HepG2 (cell line): Measurements from ENCODE around the gene PXYLP1.

Experiments
- CBX5 ChIP-seq: sonication (generic); formaldehyde crosslinking; IDR thresholded peaks from 2 replicates; pipeline ENCODE4 v1.4.0; 2020; ENCODE audit warnings: missing genetic modification reagents, borderline replicate concordance
- CHD4 ChIP-seq: fragments of 200-600 bp; sonication (generic); IDR thresholded peaks from 2 replicates; pipeline ENCODE4 v1.7.0; 2017; ENCODE audit warnings: mild to moderate bottlenecking, low read length, borderline replicate concordance
- POLR2AphosphoS5 ChIP-seq: IDR thresholded peaks from 2 replicates; pipeline ENCODE4 v1.6.1; 2012; ENCODE audit warnings: low read depth, low read length
- PRDM10 ChIP-seq: sonication (generic); formaldehyde crosslinking; IDR thresholded peaks from 2 replicates; pipeline ENCODE4 v1.4.0; 2020; ENCODE audit warnings: low read depth, missing genetic modification reagents
- SETDB1 ChIP-seq: sonication (generic); formaldehyde crosslinking; IDR thresholded peaks from 2 replicates; pipeline ENCODE4 v1.5.1; 2020; ENCODE audit warnings: missing genetic modification reagents, mild to moderate bottlenecking, borderline replicate concordance
- SKI ChIP-seq: fragments of 450-650 bp; IDR thresholded peaks from one replicate; pipeline ENCODE4 v1.6.1; 2018; ENCODE audit warnings: mild to moderate bottlenecking; ENCODE audit not compliant: partially characterized antibody
- XRCC5 ChIP-seq: fragments of 200-400 bp; formaldehyde crosslinking; optimal IDR thresholded peaks from 2 replicates; pipeline ENCODE3; 2017; ENCODE audit warnings: mild to moderate bottlenecking, low read length
- ZNF276 ChIP-seq: sonication (generic); formaldehyde crosslinking; IDR thresholded peaks from 2 replicates; pipeline ENCODE4 v1.4.0; 2020; ENCODE audit warnings: mild to moderate bottlenecking, low read depth, missing genetic modification reagents

DNA sequence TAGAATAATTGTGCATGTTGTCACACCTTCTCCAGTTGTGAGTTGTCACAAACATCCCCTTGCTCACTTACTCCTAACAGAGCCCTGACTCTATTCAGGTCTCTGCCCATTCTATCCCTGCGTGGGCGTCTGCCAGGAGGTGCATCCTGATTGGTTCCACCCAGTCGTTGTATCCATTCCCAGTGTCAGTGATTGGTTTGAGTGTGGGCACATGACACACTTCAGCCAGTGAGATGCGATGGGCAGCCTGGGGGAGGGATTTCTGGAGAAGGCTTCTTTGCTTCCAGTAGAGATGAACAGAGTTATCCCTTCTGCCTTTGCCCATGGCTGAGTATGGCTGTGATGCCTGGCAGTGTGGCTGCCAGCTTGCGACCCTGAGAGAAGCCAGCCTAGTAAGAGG, 18.7 kb downstream of the PXYLP1 start:
- no peak for TF ChIP-seq SKI
- TF ChIP-seq SETDB1 (CRISPR knock-in tag): no peak
- TF ChIP-seq XRCC5: no peak
- no peak for TF ChIP-seq POLR2AphosphoS5
- no peak for TF ChIP-seq PRDM10 (CRISPR knock-in tag)
- TF ChIP-seq CBX5: no peak
- no peak for TF ChIP-seq ZNF276
- TF ChIP-seq CHD4: no peak
